ENCODE data around the gene RAP1GAP2. TPM values are rescaled to one million over a fixed set of nuclear protein-coding genes. Genes with fewer than 3 reads are reported as not detected.

RAP1GAP2 gene
- total RNA-seq, 1 donor from 2014 or later: 8.6 TPM

DNA sequence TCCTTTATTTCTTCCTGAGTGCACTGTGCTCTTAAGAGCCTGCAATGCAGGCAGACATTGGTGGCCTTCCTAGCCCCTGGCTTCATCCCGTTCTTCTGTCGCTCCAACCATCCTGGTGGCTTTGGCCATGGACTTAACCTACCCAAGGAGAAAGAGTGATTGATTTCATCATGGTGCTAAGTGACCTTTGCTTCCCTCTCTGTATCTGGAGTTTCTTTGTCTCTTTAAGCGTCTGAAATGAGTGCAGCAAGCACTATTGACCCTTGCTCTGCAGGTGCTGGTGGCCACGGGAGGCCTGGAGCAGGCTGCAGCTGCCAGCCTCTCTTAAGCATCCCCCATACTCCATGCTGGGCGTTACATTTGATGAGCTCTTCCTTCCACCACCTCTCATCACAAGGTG lies 60.5 kb downstream of the RAP1GAP2 start:
- H3K27me3 Mint-ChIP-seq (ENCODE audit: low read depth, unreplicated experiment): peaks cover 20% of the 10 kb centered on the region
- no peak overlapping the region for H3K4me2 ChIP-seq (ENCODE audit: low read length)
- peaks cover 5% of the 10 kb centered on the region for H4K20me1 ChIP-seq (ENCODE audit: insufficient read depth, low read length)
- peaks cover 13% of the 10 kb centered on the region for H3K79me2 ChIP-seq (ENCODE audit: insufficient read depth, low read length)
- H3K4me3 Mint-ChIP-seq (ENCODE audit: unreplicated experiment): no peak overlapping the region
- no peaks in the 10 kb centered on the region for H3K9me3 Mint-ChIP-seq (ENCODE audit: unreplicated experiment)
- H2AFZ ChIP-seq (ENCODE audit: low read depth, low read length): no peak overlapping the region
- H3K4me1 Mint-ChIP-seq (ENCODE audit: low read depth, unreplicated experiment): peaks cover 8% of the 10 kb centered on the region
- H3K36me3 ChIP-seq (ENCODE audit: insufficient read depth, low read length): no peaks in the 10 kb centered on the region
- peaks cover 9% of the 10 kb centered on the region for H3K27me3 ChIP-seq (ENCODE audit: insufficient read depth, low read length)
- H3K27ac ChIP-seq (ENCODE audit: low read depth, low read length): no peak overlapping the region
- no peak overlapping the region for H3K4me3 ChIP-seq (ENCODE audit: insufficient read depth, low read depth, low read length)
- H3K9ac ChIP-seq (ENCODE audit: low read length): no peak overlapping the region
- no peak for DNase-seq (ENCODE audit: low read depth)
- no peaks in the 10 kb centered on the region for H3K36me3 Mint-ChIP-seq (ENCODE audit: low read depth, unreplicated experiment)
- no peak for FAIRE-seq
- TF ChIP-seq EZH2 (IDR thresholded peaks at IDR 0.05; ENCODE audit: insufficient read depth, low read length): no peak
- TF ChIP-seq, protein P1, sequence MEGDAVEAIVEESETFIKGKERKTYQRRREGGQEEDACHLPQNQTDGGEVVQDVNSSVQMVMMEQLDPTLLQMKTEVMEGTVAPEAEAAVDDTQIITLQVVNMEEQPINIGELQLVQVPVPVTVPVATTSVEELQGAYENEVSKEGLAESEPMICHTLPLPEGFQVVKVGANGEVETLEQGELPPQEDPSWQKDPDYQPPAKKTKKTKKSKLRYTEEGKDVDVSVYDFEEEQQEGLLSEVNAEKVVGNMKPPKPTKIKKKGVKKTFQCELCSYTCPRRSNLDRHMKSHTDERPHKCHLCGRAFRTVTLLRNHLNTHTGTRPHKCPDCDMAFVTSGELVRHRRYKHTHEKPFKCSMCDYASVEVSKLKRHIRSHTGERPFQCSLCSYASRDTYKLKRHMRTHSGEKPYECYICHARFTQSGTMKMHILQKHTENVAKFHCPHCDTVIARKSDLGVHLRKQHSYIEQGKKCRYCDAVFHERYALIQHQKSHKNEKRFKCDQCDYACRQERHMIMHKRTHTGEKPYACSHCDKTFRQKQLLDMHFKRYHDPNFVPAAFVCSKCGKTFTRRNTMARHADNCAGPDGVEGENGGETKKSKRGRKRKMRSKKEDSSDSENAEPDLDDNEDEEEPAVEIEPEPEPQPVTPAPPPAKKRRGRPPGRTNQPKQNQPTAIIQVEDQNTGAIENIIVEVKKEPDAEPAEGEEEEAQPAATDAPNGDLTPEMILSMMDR (IDR thresholded peaks at IDR 0.05; ENCODE audit: insufficient read depth, low read depth, low read length): no peak
- no peaks in the 10 kb centered on the region for H3K9me3 ChIP-seq (ENCODE audit: insufficient read depth, low read depth, low read length)
- H3K27ac Mint-ChIP-seq (ENCODE audit: unreplicated experiment): no peak overlapping the region
- peaks cover 13% of the 10 kb centered on the region for H3K4me1 ChIP-seq (ENCODE audit: insufficient read depth, low read length)

DNA sequence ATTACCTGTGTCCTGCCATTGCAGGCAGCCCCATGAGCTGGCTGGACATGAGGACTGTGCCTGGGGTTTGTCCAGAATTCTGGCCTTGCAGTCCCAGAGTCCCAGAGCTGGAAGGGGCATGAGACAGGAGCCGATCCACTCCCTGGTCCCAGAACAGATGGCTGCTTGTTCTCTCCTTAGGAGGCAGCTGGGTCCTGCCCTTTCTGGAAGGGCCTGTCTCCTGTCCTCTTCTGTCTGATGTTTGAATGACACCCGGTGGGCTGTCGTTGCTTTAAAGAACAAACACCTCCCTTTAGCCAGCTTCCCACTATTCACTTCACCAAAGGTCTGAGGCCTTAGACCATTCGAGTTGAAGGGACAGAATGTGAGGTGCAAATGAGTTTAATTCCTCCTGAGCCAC lies 63.8 kb downstream of the RAP1GAP2 start:
- Mint-ChIP-seq H3K4me3 (ENCODE audit: unreplicated experiment) (no peak overlapping the region), H3K4me1 (ENCODE audit: low read depth, unreplicated experiment) (peaks cover 3% of the 10 kb centered on the region), H3K27ac (ENCODE audit: unreplicated experiment) (no peak overlapping the region), H3K27me3 (ENCODE audit: low read depth, unreplicated experiment) (peaks cover 10% of the 10 kb centered on the region), H3K36me3 (ENCODE audit: low read depth, unreplicated experiment) (no peaks in the 10 kb centered on the region), H3K9me3 (ENCODE audit: unreplicated experiment) (no peaks in the 10 kb centered on the region)
- Histone ChIP-seq H3K36me3 (ENCODE audit: insufficient read depth, low read length) (no peaks in the 10 kb centered on the region), H3K79me2 (ENCODE audit: insufficient read depth, low read length) (peaks cover 13% of the 10 kb centered on the region), H3K4me1 (ENCODE audit: insufficient read depth, low read length) (peaks cover 3% of the 10 kb centered on the region), H3K9ac (ENCODE audit: low read length) (no peak overlapping the region), H3K4me3 (ENCODE audit: insufficient read depth, low read depth, low read length) (no peak overlapping the region), H3K4me2 (ENCODE audit: low read length) (no peak overlapping the region), H4K20me1 (ENCODE audit: insufficient read depth, low read length) (peaks cover 5% of the 10 kb centered on the region), H3K27me3 (ENCODE audit: insufficient read depth, low read length) (peaks cover 6% of the 10 kb centered on the region), H2AFZ (ENCODE audit: low read depth, low read length) (no peak overlapping the region), H3K27ac (ENCODE audit: low read depth, low read length) (no peak overlapping the region), H3K9me3 (ENCODE audit: insufficient read depth, low read depth, low read length) (no peaks in the 10 kb centered on the region)
- TF ChIP-seq EZH2 (IDR thresholded peaks at IDR 0.05; ENCODE audit: insufficient read depth, low read length): no peak
- TF ChIP-seq, protein P1 (IDR thresholded peaks at IDR 0.05; ENCODE audit: insufficient read depth, low read depth, low read length): no peak
- FAIRE-seq (no peak), DNase-seq (ENCODE audit: low read depth) (no peak)

DNA sequence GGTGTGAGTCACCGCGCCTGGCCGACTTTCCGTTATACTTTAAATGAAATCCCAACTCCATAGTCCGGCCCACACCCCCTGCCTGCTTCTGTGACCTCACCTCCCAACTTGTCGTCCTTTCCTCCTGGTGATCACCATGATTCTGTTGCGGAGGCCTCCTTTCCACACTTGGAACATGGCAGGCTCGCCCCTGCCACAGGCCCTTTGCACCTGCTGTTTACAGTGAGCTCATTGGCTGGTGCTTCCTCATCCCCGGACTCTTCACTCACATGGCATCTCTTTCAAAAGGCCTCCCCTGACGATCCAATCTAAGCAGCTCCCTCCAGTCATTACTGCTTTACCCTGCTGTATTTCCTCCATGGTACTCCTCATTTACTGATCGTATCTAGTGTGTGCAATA lies 64.6 kb downstream of the RAP1GAP2 start:
- H3K4me3 ChIP-seq (ENCODE audit: insufficient read depth, low read depth, low read length): no peak overlapping the region
- H3K27me3 ChIP-seq (ENCODE audit: insufficient read depth, low read length): peaks cover 6% of the 10 kb centered on the region
- FAIRE-seq: no peak
- DNase-seq (ENCODE audit: low read depth): no peak
- H2AFZ ChIP-seq (ENCODE audit: low read depth, low read length): no peak overlapping the region
- Mint-ChIP-seq H3K9me3 (ENCODE audit: unreplicated experiment) (no peaks in the 10 kb centered on the region), H3K4me3 (ENCODE audit: unreplicated experiment) (no peak overlapping the region), H3K27ac (ENCODE audit: unreplicated experiment) (no peak overlapping the region), H3K36me3 (ENCODE audit: low read depth, unreplicated experiment) (peaks cover 2% of the 10 kb centered on the region), H3K4me1 (ENCODE audit: low read depth, unreplicated experiment) (no peaks in the 10 kb centered on the region), H3K27me3 (ENCODE audit: low read depth, unreplicated experiment) (peaks cover 6% of the 10 kb centered on the region)
- no peak for TF ChIP-seq EZH2 (IDR thresholded peaks at IDR 0.05; ENCODE audit: insufficient read depth, low read length)
- H3K36me3 ChIP-seq (ENCODE audit: insufficient read depth, low read length): no peaks in the 10 kb centered on the region
- no peak overlapping the region for H3K27ac ChIP-seq (ENCODE audit: low read depth, low read length)
- H3K9me3 ChIP-seq (ENCODE audit: insufficient read depth, low read depth, low read length): no peaks in the 10 kb centered on the region
- H3K9ac ChIP-seq (ENCODE audit: low read length): no peak overlapping the region
- H3K4me1 ChIP-seq (ENCODE audit: insufficient read depth, low read length): no peaks in the 10 kb centered on the region
- peaks cover 13% of the 10 kb centered on the region for H3K79me2 ChIP-seq (ENCODE audit: insufficient read depth, low read length)
- H3K4me2 ChIP-seq (ENCODE audit: low read length): no peak overlapping the region
- peaks cover 4% of the 10 kb centered on the region for H4K20me1 ChIP-seq (ENCODE audit: insufficient read depth, low read length)
